ENCODE measurements around the gene ROGDI.

The ROGDI gene

GRCh38 chr16:4840984-4841383, 38.6 kb upstream of the ROGDI start:
- Histone ChIP-seq H3K36me3 (replicated peaks) (peaks cover 64% of the 10 kb centered on the region), H3K27ac (no peak overlapping the region), H3K27me3 (replicated peaks) (no peaks in the 10 kb centered on the region), H3K4me3 (ENCODE audit: low read depth, low read length) (no peak overlapping the region)
- in situ Hi-C loops (cut with HindIII; ENCODE audit: low pct_ligation_motif_present, low sequenced_read_pairs) = no loop called here
- no peak for TF ChIP-seq CTCF (IDR thresholded peaks at IDR 0.05; ENCODE audit: low read depth, low read length, missing control alignments)
- no peak for DNase-seq

- in situ Hi-C loops (cut with HindIII; ENCODE audit: low pct_ligation_motif_present, low sequenced_read_pairs) = no loop called here
- no peak overlapping the region for H3K27ac ChIP-seq
- no peaks in the 10 kb centered on the region for H3K27me3 ChIP-seq (replicated peaks)
- TF ChIP-seq CTCF (IDR thresholded peaks at IDR 0.05; ENCODE audit: low read depth, low read length, missing control alignments) = no peak
- H3K36me3 ChIP-seq (replicated peaks) = peaks cover 71% of the 10 kb centered on the region
- no peak overlapping the region for H3K4me3 ChIP-seq (ENCODE audit: low read depth, low read length)
- DNase-seq = no peak
Measured at GRCh38 chr16:4839942-4840341, 37.5 kb upstream of the ROGDI start.

DNA sequence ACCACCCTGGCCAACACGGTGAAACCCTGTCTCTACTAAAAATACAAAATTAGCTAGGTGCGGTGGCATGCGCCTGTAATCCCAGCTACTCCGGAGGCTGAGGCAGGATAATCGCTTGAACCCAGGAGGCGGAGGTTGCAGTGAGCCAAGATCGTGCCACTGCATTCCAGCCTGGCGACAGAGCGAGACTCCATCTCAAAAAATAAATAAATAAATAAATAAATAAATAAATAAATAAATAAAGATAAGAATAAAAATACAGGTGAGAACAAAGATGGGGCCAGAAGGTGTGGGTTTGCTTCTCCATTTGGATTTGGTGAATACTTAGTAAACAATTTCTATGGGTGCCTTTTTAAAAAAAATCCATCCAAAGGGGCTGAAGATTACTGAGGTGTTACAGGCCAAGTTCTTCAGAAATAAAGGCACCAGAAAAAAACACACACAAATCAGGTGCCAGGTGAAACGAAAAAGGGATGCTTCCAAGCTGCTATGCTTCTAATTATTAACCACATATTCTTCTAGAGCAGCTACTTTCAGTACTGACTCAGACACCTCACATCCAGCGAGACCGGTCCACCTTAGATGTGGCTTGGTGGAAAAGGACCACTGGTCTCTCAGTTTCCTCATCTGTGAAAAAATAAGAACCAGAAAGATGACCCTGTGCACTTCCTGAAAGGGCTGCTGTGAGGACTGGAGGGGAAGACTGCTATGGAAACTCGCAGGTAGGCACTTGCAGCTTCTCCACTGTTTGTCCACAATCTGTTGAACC, 35.5 kb upstream of the ROGDI start:
- Histone ChIP-seq H3K36me3 (replicated peaks) (peaks cover 66% of the 10 kb centered on the region), H3K27ac (no peak overlapping the region), H3K4me3 (ENCODE audit: low read depth, low read length) (no peak overlapping the region), H3K27me3 (replicated peaks) (no peaks in the 10 kb centered on the region)
- no peak for DNase-seq
- no peak for TF ChIP-seq CTCF (IDR thresholded peaks at IDR 0.05; ENCODE audit: low read depth, low read length, missing control alignments)
- in situ Hi-C loops (cut with HindIII; ENCODE audit: low pct_ligation_motif_present, low sequenced_read_pairs) = no loop called here

DNA sequence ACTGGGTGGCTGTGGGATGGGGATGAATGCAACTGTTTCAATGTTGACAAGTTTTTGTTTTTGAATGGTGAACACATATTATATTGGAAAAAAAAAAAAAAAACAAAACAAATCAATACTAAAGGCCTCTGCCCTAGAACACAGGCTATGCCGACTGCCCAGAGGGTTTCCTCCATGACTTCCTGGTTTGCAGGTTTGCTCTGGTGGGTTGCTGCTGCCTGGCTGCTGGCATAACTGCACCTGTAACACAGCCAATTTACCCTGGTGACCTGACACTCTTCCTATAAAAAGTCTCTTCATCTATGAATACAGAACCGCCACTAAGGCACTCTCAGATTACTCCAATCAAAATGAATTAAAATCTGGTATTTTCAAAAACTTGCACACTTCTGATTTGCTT, 34.3 kb upstream of the ROGDI start:
- no peak overlapping the region for H3K27ac ChIP-seq
- no peak for TF ChIP-seq CTCF (IDR thresholded peaks at IDR 0.05; ENCODE audit: low read depth, low read length, missing control alignments)
- no peak for DNase-seq
- in situ Hi-C loops (cut with HindIII; ENCODE audit: low pct_ligation_motif_present, low sequenced_read_pairs) = no loop called here
- H3K27me3 ChIP-seq (replicated peaks) = no peaks in the 10 kb centered on the region
- H3K4me3 ChIP-seq (ENCODE audit: low read depth, low read length) = no peak overlapping the region
- H3K36me3 ChIP-seq (replicated peaks) = peaks cover 68% of the 10 kb centered on the region

GRCh38 chr16:4833584-4833983, 31.2 kb upstream of the ROGDI start:
- in situ Hi-C loops (cut with HindIII; ENCODE audit: low pct_ligation_motif_present, low sequenced_read_pairs) = no loop called here
- TF ChIP-seq CTCF (IDR thresholded peaks at IDR 0.05; ENCODE audit: low read depth, low read length, missing control alignments) = no peak
- no peak for DNase-seq
- no peak overlapping the region for H3K27ac ChIP-seq
- H3K4me3 ChIP-seq (ENCODE audit: low read depth, low read length) = no peak overlapping the region
- H3K27me3 ChIP-seq (replicated peaks) = no peaks in the 10 kb centered on the region
- H3K36me3 ChIP-seq (replicated peaks) = peaks cover 68% of the 10 kb centered on the region

All from brain microvascular endothelial cell (primary cell).